GM21528 (cell line): ENCODE measurements around the gene DNAJB6.

Experiments
- ATAC-seq: cut with Tn5 transposase; IDR thresholded peaks from one replicate; pipeline ENCODE4 v1.9.1; 2021; ENCODE audit warnings: mild to moderate bottlenecking, moderate library complexity; ENCODE audit not compliant: unreplicated experiment, low FRiP score

DNAJB6 gene

DNA sequence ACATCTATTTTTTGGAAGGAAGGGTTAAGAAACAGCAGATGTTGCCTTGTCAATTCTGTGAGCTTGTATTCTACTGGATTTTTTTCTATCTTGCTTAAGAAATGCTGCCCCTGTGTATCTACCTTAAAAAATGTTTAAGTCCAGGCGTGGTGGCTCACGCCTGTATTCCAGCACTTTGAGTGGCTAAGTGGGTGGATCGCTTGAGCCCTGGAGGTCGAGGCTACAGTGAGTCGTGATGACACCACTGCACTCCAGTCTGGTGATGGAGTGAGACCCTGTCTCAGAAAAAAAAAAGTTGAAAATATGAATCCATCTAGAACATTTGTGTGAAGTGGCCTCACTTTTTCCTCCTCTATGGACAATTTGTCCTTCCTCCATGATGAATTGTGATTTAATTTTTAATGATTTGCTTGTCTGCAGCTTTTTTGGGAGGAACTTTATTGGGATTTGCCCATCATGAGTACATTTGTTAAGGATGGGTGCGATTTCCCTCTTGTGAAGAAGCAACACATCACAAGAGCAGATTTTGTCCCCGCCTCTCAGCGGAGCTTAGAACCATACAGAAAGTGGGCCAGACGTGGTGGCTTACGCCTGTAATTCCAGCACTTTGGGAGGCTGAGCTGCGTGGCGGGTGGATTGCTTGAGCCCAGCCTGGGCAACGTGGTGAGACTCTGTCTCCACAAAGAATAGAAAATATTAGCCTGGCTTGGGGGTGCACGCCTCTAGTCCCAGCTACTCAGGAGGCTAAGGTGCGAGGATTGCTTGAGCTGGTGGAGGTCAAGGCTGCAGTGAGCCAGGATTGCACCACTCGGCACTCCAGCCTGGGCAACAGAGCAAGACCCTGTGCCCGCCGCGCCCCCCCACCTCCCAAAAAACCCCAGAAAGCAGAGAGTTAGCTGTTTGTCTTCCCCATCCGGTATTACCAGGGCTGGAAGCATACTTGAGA is 57.7 kb downstream of the DNAJB6 start:
- no peak for ATAC-seq

GRCh38 chr7:157395206-157395605 is 58.4 kb downstream of the DNAJB6 start:
- ATAC-seq: no peak

DNA sequence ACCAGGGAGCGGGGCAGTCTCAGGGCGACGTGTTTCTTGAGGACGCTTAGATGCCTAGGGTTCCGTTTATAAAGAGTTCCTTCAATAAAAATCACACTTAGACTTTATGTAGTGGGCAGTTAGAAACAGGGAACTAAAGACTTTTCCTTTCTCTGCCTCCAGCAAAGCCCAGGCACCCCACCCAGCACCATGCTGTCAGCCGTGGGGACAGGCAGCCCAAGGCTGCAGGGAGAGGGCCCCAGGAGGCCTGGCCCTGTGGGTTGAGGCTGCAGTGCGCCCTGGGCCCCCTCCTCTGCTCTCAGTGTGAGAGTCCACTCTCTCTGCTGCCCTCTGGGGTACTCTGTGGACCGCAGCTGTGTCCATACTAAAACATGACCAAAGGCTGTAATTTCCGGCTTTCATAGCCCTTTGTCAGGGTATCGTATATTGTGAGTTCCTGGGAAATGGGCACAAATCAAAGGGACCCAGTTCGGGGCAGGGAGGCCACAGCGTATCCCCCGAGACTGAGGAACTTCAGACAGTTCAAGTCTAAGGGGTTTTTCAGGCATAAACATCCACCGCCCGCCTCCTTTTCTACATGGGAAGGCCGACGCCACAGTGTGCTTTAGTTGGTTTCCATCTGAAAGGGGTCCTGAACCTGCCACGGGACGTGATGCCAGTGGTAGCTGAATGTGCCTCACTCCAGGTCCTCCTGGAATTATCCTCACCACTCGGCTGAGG is 59.7 kb downstream of the DNAJB6 start:
- no peak for ATAC-seq

- no peak for ATAC-seq
These were observed 60.4 kb downstream of the DNAJB6 start for GRCh38 chr7:157397036-157397720.

GRCh38 chr7:157397731-157398691 is 61.2 kb downstream of the DNAJB6 start:
- no peak for ATAC-seq

GRCh38 chr7:157399086-157399687 is 62.4 kb downstream of the DNAJB6 start:
- no peak for ATAC-seq

DNA sequence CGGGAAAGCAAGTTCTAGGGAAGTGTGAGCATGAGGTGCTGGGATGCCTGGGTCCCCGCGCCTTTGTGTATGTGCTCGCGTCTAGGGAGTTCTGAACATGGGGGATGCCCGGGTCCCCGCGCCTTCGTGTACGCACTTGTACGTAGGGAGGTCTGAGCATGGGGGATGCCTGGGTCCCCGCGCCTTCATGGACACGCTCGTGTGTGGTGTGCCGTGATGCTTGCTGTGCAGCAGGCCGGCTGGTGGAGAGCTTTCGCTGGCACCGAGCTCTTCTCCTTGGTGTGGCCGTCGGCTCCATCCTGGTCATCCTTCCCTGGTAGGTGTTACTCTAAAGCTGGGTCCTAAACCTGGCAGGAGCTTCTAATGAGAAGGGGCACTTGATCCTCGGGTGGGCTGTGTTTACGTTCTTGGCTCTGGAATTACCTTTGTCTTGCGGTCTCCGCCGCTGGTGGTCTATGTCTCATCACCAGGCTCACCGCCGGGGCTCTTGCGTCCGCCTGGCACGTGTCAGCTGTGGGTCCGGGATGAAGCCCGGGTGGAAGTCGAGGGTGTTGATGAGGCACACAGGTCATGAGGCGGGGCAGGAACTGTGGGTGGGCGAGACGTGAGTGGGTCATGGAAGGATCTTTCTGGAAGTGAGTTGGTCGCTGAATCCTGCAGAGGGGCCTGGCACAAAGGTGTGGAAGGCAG is 63.5 kb downstream of the DNAJB6 start:
- no peak for ATAC-seq

GRCh38 chr7:157401567-157402387 is 65.0 kb downstream of the DNAJB6 start:
- no peak for ATAC-seq

- ATAC-seq: no peak
These were observed 65.5 kb downstream of the DNAJB6 start for GRCh38 chr7:157402388-157402703.

DNA sequence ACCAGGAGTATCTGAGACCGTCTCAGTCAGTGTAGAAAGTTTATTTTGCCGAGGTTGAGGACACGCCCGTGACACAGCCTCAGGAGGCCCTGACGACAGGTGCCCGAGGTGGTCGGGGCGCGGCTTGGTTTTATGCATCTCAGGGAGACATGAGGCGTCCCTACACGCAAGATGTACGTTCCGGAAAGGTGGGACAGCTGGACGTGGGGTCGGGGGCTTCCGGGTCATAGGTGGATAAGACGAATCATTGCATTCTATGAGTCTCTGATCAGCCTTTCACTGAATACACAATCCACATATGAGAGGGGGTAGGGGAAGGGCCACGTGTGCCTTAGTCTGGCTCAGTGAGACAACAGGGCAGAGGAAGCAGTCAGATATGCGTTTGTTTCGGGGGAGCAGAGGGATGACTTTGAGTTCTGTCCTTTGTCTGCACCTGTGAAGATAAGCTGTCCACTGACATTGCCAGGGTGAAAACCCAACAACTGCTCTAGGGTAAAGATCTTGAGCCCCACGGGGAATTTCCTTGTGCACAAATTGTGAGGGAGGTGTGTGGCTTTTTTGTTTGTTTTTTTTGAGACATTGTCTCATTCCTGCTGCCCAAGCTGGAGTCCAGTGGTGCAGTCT is 66.2 kb downstream of the DNAJB6 start:
- ATAC-seq: no peak

- ATAC-seq: no peak
These were observed 67.0 kb downstream of the DNAJB6 start for GRCh38 chr7:157403646-157404401.

DNA sequence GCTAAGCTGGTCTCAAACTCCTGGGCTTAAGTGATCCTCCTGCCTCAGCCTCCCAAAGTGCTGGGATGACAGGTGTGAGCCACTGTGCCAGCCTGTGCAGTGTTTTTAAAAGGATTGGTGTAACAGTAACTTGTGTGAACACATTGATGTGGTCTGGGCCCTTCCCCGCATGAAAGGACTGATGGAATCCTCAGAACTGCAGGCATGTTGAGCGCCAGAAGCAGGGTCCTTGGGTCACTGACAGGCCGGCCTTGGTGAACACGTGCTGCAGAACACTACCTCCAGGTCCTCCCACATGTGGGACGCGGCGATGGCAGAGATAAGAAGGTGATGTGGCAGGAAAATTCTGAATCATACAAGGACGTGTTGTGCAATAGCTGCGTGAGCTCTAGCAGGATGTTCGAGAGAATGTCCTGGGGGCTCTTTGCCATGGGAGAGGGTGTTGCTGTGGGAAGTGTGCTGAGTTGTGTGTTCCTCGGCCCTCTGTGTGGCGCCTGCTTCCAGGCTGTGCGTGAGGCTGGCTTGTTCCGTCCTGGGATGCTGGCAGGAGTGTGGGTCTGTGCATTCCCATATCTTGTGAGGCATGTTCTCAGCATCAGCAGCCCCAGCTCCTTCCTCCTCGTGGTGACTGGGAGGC is 68.2 kb downstream of the DNAJB6 start:
- ATAC-seq: no peak

DNA sequence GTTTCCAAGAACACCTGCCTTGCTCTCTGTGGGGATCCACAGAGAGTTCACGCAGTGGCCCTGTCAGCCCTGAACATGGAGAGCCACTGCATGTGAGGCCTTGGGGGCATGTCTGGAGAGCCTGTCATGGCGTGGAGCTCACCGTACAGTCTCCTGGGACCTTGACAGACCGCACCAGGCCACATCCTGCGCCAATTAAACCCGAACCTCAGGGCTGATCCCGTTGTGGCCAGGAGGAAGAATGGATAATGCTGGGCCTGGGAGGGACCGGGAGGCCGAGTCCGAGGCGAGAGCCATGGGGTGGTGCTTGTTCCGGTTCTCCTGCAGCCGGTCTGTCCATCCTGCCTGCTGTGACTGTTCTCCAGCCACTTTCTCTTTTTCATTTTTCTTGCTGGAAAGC is 68.7 kb downstream of the DNAJB6 start:
- no peak for ATAC-seq

- no peak for ATAC-seq
These were observed 69.4 kb downstream of the DNAJB6 start for GRCh38 chr7:157405914-157406810.

GRCh38 chr7:157406971-157407370 is 70.2 kb downstream of the DNAJB6 start:
- no peak for ATAC-seq
